Activated CD8-positive, alpha-beta memory T cell treated with anti-CD3 and anti-CD28 coated beads, Interleukin-2, amount 50 U/mL, for 4 hours (primary cell): Measurements from ENCODE around the gene TP53TG3C.
"Not testable (repeated sequence)": the region's sequence is repeated elsewhere in the genome, so short reads cannot be mapped to it uniquely, and the experiment has no call there.

Experiments
- DNase-seq: peaks from one replicate; pipeline ENCODE4 v3.0.0-alpha.2; 2020

Gene TP53TG3C

GRCh38 chr16:33193926-33194325 is at the start of gene TP53TG3C:
Gene TP53TG3C, plus strand, starts transcription at chr16:33194226. Its CDS starts 68 bp downstream, at chr16:33194294.
- not testable (repeated sequence) for DNase-seq
